Stimulated activated naive CD4-positive, alpha-beta T cell (primary cell): ENCODE data around the gene PCMTD2.

ENCODE experiments used
- DNase-seq, 6 experiments: peaks; one replicate each; lab custom pipeline; 2025; lab: John Stamatoyannopoulos, UW

The PCMTD2 gene

GRCh38 chr20:64256282-64256935, 861 bp downstream of the PCMTD2 start:
- DNase-seq = peak in 2 of 6 experiments; percentile 22 to 35

DNA sequence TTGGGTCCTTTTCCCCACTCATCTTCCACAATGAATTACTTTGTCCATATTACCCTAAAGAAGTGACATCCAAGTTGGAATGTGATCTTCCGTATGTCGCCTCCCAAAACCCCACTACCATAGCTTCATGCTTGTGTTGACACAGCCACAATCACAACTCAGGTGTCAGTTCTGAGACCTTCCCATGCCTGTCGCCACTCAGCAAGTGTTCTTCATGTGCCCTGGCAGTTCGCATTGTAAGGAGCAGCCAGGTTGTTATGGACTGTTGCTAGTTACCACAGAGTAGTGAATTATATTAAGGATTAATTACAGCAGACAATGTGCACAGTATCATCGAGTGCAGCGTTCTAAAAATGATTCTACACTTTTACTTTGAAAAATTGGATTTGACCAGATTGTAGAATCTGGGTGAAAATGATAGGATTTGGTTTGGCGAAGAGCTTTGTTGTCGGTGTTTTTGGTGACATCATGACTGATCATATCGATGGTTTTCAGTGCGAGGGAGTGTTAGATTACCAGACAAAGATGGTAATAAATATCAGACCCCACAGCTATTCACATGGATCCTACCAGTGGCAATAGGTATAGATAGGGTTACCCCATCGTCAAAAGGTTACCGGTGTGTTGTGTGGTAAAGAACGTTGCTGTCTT, 1.7 kb downstream of the PCMTD2 start:
- DNase-seq = no peak

GRCh38 chr20:64258071-64258823, 2.7 kb downstream of the PCMTD2 start:
- DNase-seq = no peak

GRCh38 chr20:64260239-64260638, 4.7 kb downstream of the PCMTD2 start:
- DNase-seq = no peak

- DNase-seq = peak in 2 of 6 experiments; percentile 10 to 29
These were observed 5.6 kb downstream of the PCMTD2 start for GRCh38 chr20:64261138-64261537.

GRCh38 chr20:64264091-64264490, 8.5 kb downstream of the PCMTD2 start:
- DNase-seq = no peak

- no peak for DNase-seq
These were observed 9.7 kb downstream of the PCMTD2 start for GRCh38 chr20:64265201-64265600.

GRCh38 chr20:64266988-64267387, 11.4 kb downstream of the PCMTD2 start:
- DNase-seq = no peak

- no peak for DNase-seq
These were observed 12.6 kb downstream of the PCMTD2 start for GRCh38 chr20:64268174-64268573.

GRCh38 chr20:64269604-64270411, 14.3 kb downstream of the PCMTD2 start:
- DNase-seq = no peak

DNA sequence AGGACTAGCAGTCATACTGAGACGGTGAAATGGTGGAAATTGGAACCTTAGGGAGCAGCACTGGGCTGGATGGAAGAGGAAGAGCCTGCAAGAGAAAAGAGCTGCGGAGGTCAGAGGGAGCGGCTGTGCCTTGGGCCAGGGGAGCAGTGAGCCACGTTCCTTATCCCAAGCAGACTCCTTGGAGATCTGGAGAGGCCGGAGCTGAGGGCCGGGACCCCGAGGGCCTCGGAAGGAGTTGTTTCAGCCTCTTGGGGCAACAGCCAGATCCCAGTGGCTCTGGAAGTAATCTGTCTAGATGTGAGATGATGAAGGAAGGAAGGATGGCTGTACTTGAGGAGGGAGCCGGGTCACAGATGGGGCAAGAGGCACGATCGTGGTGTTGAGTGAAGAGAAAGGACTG, 16.1 kb downstream of the PCMTD2 start:
- no peak for DNase-seq

DNA sequence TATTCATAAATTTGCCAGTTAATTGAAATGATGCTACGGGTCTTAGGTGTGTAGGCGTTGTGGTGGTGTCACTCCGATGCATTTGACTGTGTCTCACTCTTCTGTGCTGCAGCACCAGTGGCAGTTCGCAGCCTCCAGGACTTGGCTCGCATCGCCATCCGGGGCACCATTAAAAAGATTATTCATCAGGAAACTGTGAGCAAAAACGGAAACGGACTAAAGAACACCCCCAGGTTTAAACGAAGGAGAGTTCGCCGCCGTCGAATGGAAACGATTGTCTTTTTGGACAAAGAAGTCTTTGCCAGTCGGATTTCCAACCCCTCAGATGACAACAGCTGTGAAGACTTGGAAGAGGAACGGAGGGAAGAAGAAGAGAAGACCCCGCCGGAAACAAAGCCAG, 17.6 kb downstream of the PCMTD2 start:
- DNase-seq = no peak

DNA sequence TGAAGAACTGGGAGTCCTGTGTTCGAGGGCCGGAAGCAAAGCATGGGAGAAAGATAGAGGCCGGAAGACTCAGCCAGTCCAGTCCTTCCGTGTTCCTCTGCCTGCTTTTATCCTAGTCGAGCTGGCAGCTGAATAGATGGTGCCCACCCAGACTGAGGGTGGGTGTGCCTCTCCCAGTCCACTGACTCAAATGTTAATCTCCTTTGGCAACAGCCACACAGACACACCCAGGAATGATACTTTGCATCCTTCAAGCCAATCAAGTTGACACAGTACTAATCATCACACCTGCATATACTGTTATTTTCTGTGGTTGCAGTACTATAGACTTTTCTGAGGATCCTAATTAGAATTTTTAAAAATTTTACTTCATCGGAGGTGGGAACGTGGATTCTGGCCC, 21.3 kb downstream of the PCMTD2 start:
- no peak for DNase-seq

DNA sequence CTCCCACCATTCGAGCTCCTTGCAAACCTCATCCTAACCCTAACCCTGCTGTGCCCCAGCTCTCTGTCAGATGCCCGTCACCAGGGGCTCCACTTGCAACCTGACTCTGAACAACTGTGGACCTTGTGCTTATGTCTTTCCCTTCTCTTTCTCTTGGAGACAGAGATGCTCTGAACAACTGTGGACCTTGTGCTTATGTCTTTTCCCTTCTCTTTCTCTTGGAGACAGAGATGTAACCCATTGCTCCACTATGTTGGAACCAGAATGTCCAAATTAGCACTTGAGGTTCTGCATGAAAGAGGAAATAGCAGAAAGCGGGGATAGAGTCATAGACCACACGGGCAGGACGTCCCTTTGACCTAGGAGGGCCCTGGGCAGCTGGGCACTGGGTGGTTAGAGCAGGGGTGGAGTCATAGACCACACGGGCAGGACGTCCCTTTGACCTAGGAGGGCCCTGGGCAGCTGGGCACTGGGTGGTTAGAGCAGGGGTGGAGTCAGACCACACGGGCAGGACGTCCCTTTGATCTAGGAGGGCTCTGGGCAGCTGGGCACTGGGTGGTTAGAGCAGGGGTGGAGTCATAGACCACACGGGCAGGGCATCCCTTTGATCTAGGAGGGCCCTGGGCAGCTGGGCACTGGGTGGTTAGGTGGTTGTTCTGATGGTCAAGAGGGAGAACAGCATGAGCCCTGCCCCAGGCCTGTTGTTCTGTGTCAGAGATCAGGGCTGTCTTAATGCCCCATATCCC, 22.2 kb downstream of the PCMTD2 start:
- DNase-seq = no peak

- no peak for DNase-seq
These were observed 22.8 kb downstream of the PCMTD2 start for GRCh38 chr20:64278317-64278681.

DNA sequence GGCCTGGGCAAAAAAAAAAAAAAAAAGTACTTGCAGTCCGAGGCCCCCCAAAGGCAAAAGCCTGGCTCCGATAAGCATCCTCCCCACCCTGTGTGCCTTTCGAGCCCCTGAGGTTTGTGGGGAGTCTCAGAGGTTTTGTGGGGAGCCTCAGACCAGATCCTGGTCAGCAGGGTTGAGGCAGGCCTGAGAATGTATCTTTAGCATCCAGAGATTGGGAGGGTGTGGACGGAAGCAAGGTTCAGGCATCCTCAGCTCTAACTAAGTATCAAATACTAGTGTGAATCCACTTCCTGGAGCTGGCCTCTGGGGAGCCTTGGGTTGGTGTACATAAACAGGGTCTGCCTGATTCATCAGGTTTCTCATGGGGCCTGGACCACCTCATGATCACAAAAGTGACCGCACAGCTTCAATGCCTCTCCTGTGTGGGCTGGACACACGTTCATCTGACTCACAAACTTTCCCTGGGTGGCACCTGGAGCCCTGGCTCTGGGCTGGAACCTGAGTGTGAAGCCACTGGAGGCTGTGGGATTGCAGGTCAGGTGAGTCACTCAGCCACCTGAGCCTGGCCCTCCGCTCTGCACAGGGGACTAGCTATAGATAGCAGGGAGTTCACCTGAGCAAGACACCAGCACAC, 24.4 kb downstream of the PCMTD2 start:
- DNase-seq = no peak

DNA sequence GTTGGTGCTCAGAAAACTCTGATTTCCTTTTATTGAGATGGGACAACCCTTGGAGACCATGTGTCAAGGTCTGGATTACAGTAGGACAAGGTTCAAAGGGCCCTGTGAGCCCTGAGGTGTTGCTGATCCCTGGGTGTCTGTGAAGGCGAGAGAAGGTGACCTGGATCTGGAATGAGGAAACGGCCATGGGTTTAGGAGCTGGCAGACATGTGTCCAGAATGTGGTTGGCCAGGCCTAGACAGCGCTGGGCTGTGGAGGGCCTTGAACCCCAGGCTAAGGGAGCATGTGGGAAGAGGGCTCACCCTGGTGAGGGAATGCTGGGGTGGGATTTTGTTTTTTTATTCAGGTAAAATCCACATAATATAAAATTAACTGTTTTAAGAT, 24.9 kb downstream of the PCMTD2 start:
- no peak for DNase-seq

GRCh38 chr20:64283646-64284045, 28.1 kb downstream of the PCMTD2 start:
- DNase-seq = no peak

DNA sequence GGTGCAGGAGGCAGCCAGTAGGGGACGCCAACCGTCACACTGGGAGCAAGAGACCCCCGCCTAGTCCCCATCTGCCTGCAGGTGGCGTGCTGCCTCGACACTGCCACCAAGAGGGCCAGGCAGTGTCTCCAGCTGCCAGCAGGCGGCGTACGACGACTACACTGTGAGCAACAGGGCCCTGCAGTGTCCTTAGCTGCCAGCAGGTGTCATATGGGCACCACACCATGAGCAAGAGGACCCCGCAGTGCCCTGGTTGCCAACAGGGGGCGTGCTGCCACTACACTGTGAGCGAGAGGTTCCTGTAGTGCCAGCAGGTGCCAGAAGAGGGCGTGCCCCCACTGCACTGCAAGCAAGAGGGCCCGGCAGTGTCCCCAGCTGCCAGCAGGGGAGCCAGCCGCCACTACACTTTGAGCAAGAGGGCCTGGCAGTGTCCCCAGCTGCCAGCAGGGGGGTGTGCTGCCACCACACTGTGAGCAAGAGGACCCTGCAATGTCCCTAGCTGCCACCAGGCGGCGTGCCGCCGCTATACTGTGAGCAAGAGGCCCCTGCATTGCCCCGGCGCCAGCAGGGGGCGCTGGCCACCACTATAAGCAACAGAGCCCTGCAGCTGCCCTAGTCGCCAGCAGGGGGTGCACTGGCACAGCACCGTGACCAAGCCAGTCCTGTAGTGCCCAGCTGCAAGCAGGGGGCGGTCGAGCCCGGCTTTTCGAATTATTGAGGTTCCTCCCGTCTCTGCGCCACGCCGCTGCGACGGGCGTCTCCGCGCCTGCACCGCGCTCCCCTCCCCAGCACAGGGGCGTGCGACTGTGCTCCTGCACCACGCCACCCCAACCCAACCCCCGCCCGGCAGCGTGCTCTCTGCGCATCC, 30.3 kb downstream of the PCMTD2 start:
- peak; percentile 58 to 83 (median 71) for DNase-seq
